ENCODE results near the gene NOTCH2.
"Not testable (repeated sequence)": the region's sequence is repeated elsewhere in the genome, so short reads cannot be mapped to it uniquely, and the experiment has no call there.

NOTCH2 gene

DNA sequence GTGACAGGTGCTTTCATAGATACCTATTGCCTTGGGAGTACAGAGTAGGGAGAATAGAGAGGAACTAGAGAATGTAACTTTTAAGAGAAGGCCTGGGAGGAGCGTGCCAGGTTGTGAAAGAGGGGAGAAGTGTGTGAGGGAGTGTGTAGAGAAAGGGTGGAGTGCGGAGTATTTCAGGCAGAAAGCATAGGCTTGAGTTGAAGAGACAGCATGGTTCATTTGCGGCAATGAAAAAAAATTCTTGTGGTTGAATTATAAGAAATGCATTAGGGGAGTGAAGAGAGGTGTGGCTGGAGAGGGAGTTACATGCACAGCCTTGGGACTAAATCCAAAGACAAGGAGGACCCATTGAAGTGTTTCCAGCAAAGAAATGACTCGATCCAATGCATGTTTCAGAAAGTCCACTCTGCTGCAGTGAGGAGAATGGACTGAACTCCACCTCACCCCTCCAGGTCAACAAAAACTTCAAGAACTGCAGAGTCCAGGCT is 91.4 kb downstream of the NOTCH2 start:
- H3K4me3 ChIP-seq (replicated peaks; ENCODE audit: low read depth, low read length) = no peak overlapping the region
- DNase-seq (ENCODE audit: low read depth) = no peak
- TF ChIP-seq, protein P1, sequence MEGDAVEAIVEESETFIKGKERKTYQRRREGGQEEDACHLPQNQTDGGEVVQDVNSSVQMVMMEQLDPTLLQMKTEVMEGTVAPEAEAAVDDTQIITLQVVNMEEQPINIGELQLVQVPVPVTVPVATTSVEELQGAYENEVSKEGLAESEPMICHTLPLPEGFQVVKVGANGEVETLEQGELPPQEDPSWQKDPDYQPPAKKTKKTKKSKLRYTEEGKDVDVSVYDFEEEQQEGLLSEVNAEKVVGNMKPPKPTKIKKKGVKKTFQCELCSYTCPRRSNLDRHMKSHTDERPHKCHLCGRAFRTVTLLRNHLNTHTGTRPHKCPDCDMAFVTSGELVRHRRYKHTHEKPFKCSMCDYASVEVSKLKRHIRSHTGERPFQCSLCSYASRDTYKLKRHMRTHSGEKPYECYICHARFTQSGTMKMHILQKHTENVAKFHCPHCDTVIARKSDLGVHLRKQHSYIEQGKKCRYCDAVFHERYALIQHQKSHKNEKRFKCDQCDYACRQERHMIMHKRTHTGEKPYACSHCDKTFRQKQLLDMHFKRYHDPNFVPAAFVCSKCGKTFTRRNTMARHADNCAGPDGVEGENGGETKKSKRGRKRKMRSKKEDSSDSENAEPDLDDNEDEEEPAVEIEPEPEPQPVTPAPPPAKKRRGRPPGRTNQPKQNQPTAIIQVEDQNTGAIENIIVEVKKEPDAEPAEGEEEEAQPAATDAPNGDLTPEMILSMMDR (IDR thresholded peaks at IDR 0.05; ENCODE audit: low read length, missing control alignments) = no peak

DNA sequence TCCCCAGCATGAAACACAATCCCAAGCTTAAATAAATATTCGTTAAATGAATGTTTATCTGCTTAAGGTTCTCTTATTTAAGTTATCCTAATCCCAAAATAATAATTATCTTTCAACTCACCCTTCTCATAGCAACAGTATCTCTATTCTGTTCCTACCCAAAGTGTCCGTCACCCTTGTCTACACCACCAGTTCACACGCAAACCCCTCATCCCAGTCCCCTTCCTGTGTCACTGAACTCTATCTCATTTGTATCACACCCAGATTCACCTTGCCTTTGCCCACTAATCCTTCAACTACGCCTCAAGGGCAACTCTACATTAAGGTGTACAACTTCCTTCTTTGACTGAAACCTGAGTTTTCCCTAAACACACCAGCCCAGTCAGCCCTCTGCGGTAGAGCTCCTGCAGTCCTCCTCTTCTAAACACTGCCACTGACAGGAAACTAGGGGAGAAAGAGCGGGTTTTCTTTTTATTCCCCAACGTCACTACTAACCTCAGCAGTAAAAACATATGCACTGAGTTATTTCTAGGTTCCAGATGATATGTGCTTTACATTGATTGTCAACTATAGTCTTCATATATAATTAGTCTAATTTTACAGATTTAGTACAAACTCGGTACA is 92.2 kb downstream of the NOTCH2 start:
- not testable (repeated sequence) for H3K4me3 ChIP-seq (replicated peaks; ENCODE audit: low read depth, low read length); DNase-seq (ENCODE audit: low read depth)

DNA sequence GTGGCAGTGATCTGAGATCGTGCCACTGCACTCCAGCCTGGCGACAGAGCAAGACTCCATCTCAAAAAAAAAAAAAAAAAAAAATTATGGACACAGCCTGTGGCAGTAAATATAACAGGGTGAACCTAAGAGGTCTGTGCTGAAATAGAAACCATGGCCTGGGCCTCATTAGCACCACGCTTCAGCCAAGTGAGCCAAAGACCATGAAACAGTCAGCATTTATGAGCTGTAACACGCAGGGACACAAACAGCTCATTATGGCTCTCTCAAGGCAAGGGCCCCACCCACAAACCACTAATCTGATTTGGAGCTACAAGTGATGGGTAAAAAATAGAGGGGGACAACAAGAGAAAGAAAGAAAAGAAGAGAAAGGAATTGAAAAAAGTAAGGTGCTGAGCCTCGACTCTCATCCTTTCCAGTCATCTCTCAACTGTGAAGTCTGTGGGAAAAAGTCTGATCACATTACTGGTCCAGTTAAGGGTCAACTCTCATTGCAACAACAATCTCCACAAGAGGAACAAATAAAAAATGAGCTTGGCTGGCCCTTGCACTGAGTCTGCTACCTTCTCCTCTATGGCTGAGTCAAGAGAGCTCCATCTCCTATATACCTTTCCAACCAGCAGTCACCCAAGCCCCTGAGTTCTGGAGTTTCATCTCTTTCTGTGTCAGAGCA is 93.7 kb downstream of the NOTCH2 start:
- not testable (repeated sequence) for DNase-seq (ENCODE audit: low read depth); H3K4me3 ChIP-seq (replicated peaks; ENCODE audit: low read depth, low read length)

DNA sequence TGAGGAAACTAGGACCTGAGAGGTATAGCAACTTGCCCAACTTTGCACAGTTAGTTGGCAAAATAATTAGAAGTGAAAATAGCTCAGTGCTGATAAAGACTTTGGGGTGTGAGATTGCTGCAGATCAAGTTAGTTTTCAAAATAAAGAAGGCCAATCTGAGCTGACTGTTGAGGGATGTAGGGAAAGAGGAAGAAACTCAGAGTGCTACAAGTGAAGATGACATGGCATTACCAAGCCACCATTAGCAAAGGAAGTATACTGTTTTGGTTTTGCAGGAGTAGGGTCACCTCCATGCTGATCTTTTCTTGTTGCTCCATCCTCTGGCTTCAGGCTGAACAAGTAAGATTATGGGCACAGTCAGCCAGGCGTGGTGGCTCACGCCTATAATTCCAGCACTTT is 94.5 kb downstream of the NOTCH2 start:
- no peak overlapping the region for H3K4me3 ChIP-seq (replicated peaks; ENCODE audit: low read depth, low read length)
- no peak for DNase-seq (ENCODE audit: low read depth)
- TF ChIP-seq, protein P1 (IDR thresholded peaks at IDR 0.05; ENCODE audit: low read length, missing control alignments) = no peak

DNA sequence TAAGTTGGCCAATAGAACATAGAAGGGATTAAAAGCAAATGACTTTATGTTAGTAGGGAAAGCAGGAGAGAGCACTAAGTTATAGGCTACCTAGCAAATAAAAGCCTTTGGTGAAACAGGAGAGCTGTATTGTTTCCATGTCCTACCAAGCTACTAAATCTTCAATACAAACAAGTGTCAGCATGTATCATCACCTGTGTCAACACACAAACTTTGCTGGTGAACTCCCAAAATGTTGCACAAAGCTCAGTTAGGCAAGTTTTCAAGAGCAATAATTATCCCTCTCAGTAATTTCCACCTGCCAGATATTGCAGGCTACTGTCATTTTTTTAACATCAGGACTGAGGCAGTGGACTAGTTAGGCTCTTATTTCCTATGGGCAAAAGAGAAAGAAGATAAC is 95.4 kb downstream of the NOTCH2 start:
- TF ChIP-seq, protein P1 (IDR thresholded peaks at IDR 0.05; ENCODE audit: low read length, missing control alignments) = no peak
- no peak overlapping the region for H3K4me3 ChIP-seq (replicated peaks; ENCODE audit: low read depth, low read length)
- no peak for DNase-seq (ENCODE audit: low read depth)

DNA sequence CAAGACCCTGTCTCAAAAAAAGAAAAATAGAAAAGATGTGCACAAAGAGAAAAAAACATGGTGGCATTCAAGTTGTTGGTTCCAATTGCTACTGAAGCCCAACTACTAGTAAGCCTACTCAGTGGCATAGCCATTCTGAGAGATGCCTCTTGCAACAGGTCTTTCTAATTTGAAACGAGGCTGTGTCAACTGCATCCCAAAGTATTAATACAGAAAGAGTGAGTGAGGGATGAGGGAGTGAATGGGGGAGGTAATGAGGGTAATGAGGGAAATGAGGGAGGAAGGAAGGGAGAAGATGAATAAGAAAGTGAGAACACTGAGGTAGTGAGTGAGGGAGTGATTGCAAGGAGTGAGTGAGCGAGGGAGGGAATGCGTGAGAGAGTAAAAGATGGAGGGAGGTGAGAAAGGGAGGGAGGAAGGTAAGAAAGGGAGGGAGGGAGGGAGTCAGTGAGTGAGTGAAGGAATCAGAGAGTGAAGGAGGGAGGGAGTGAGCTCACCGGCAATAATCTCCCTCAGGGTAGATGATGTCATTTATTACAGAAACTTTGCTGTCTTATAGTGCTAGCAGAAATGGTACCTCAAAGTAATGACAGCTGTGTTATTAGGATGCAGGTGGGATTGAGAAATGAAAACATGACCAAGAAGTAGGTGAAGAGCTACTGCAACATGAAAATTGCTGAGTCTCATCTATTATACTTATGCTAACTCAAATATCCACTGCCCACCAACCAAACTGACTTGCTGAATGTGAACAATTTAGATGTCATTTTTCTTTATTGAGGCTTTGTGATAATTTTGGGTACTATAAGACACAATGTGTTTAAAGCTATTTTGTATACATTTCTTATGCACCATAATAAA is 97.5 kb downstream of the NOTCH2 start:
- DNase-seq (ENCODE audit: low read depth) = no peak
- H3K4me3 ChIP-seq (replicated peaks; ENCODE audit: low read depth, low read length) = no peak overlapping the region
- TF ChIP-seq, protein P1 (IDR thresholded peaks at IDR 0.05; ENCODE audit: low read length, missing control alignments) = no peak

DNA sequence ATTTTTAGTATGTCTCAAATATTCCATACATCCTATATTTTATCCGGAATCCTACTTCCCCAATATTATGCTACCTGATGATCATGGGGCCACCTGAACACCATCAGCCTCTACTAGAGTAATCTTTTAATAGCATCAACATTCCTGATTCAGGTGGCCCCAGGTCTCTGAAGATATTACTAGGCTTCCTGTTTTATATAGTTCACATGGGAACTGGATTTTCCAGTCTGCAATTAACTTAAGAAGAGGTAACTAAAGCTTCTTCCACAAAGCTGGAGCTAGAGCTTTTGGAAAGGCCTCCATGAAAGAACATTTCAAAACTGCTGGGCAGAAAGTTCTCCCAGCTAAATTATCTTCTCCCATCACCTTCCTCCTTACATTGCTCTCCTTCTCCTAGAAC is 100.9 kb downstream of the NOTCH2 start:
- TF ChIP-seq, protein P1 (IDR thresholded peaks at IDR 0.05; ENCODE audit: low read length, missing control alignments) = no peak
- no peak for DNase-seq (ENCODE audit: low read depth)
- no peak overlapping the region for H3K4me3 ChIP-seq (replicated peaks; ENCODE audit: low read depth, low read length)
